Panc1 (cell line): ENCODE data around the gene MAST4.

Experiments used
- SIN3A ChIP-seq: IDR thresholded peaks from 2 replicates; pipeline ENCODE4 v1.6.1; 2012; ENCODE audit warnings: low read depth, mild to moderate bottlenecking, low read length, moderate library complexity, borderline replicate concordance; ENCODE audit not compliant: insufficient read depth
- TCF7L2 ChIP-seq: IDR thresholded peaks from 2 replicates; pipeline ENCODE4 v1.6.1; 2011; ENCODE audit warnings: mild to moderate bottlenecking, low read depth, low read length, inconsistent platforms
- TF ChIP-seq, protein P1 (sequence below): fragments of 450-650 bp; IDR thresholded peaks from 2 replicates; pipeline ENCODE4 v1.5.1; 2017; ENCODE audit warnings: mild to moderate bottlenecking
- TF ChIP-seq, protein P2 (sequence below), 2 experiments: IDR thresholded peaks; 2 replicates each; pipeline ENCODE4 v1.6.1; 2011 to 2012; ENCODE audit warnings: low read depth in 2 of 2, control low read depth in 1 of 2, low read length in 1 of 2, mild to moderate bottlenecking in 1 of 2, moderate library complexity in 1 of 2; ENCODE audit not compliant: insufficient read depth in 1 of 2

DNA sequence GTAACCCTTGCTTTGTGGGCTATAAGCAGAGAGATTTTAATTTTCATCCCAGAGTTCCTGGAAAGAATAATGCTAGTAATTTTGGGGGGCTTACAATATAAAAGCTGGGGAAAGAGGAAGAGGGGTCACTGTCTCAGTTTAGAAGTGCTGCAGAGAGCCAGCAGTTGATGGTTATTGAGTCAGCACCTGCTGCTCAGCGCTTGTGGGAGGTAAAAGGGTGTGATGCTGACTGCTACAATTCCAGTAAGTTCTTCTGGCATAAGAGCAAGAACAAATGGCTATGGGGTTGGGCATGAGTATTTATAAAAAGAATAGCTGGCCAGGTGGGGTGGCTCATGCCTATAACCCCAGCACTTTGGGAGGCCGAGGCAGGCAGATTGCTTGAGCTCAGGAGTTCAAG lies 88.5 kb downstream of the MAST4 start:
- TF ChIP-seq, protein P1, sequence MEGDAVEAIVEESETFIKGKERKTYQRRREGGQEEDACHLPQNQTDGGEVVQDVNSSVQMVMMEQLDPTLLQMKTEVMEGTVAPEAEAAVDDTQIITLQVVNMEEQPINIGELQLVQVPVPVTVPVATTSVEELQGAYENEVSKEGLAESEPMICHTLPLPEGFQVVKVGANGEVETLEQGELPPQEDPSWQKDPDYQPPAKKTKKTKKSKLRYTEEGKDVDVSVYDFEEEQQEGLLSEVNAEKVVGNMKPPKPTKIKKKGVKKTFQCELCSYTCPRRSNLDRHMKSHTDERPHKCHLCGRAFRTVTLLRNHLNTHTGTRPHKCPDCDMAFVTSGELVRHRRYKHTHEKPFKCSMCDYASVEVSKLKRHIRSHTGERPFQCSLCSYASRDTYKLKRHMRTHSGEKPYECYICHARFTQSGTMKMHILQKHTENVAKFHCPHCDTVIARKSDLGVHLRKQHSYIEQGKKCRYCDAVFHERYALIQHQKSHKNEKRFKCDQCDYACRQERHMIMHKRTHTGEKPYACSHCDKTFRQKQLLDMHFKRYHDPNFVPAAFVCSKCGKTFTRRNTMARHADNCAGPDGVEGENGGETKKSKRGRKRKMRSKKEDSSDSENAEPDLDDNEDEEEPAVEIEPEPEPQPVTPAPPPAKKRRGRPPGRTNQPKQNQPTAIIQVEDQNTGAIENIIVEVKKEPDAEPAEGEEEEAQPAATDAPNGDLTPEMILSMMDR = no peak
- TF ChIP-seq, protein P2, sequence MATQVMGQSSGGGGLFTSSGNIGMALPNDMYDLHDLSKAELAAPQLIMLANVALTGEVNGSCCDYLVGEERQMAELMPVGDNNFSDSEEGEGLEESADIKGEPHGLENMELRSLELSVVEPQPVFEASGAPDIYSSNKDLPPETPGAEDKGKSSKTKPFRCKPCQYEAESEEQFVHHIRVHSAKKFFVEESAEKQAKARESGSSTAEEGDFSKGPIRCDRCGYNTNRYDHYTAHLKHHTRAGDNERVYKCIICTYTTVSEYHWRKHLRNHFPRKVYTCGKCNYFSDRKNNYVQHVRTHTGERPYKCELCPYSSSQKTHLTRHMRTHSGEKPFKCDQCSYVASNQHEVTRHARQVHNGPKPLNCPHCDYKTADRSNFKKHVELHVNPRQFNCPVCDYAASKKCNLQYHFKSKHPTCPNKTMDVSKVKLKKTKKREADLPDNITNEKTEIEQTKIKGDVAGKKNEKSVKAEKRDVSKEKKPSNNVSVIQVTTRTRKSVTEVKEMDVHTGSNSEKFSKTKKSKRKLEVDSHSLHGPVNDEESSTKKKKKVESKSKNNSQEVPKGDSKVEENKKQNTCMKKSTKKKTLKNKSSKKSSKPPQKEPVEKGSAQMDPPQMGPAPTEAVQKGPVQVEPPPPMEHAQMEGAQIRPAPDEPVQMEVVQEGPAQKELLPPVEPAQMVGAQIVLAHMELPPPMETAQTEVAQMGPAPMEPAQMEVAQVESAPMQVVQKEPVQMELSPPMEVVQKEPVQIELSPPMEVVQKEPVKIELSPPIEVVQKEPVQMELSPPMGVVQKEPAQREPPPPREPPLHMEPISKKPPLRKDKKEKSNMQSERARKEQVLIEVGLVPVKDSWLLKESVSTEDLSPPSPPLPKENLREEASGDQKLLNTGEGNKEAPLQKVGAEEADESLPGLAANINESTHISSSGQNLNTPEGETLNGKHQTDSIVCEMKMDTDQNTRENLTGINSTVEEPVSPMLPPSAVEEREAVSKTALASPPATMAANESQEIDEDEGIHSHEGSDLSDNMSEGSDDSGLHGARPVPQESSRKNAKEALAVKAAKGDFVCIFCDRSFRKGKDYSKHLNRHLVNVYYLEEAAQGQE (IDR thresholded peaks at IDR 0.05; ENCODE audit: insufficient read depth in 1 of 2, low read depth in 2 of 2, low read length in 1 of 2) = no peak
- no peak for TF ChIP-seq TCF7L2
- no peak for TF ChIP-seq SIN3A
